Measurements from ENCODE around the gene NUP210.
"Not testable (repeated sequence)": the region's sequence is repeated elsewhere in the genome, so short reads cannot be mapped to it uniquely, and the experiment has no call there.

The NUP210 gene

GRCh38 chr3:13420045-13420830 is at the start of gene NUP210:
Gene NUP210 (minus strand): TSS chr3:13420322. CDS start chr3:13420226, 96 bp downstream.
- peak; percentile 27 for DNase-seq

- no peak for DNase-seq
These were observed 46.7 kb upstream of the NUP210 start for GRCh38 chr3:13466781-13467180.

- no peak for DNase-seq
These were observed 45.2 kb upstream of the NUP210 start for GRCh38 chr3:13465236-13465873.

- no peak for DNase-seq
These were observed 43.7 kb upstream of the NUP210 start for GRCh38 chr3:13463618-13464400.

GRCh38 chr3:13462822-13463221 is 42.7 kb upstream of the NUP210 start:
- no peak for DNase-seq

- DNase-seq = no peak
These were observed 42.1 kb upstream of the NUP210 start for GRCh38 chr3:13462125-13462629.

GRCh38 chr3:13461169-13462124 is 41.3 kb upstream of the NUP210 start:
- DNase-seq = peak; percentile 55

GRCh38 chr3:13460341-13460736 is 40.2 kb upstream of the NUP210 start:
- DNase-seq = no peak

GRCh38 chr3:13459605-13460340 is 39.7 kb upstream of the NUP210 start:
- DNase-seq = no peak

- DNase-seq = no peak
These were observed 37.5 kb upstream of the NUP210 start for GRCh38 chr3:13457593-13457992.

GRCh38 chr3:13455644-13456043 is 35.5 kb upstream of the NUP210 start:
- DNase-seq = no peak

- DNase-seq = peak; percentile 13
These were observed 32.6 kb upstream of the NUP210 start for GRCh38 chr3:13452490-13453335.

- DNase-seq = no peak
These were observed 31.2 kb upstream of the NUP210 start for GRCh38 chr3:13451301-13451673.

GRCh38 chr3:13442882-13443281 is 22.8 kb upstream of the NUP210 start:
- DNase-seq = not testable (repeated sequence)

GRCh38 chr3:13440204-13440817 is 20.2 kb upstream of the NUP210 start:
- no peak for DNase-seq

GRCh38 chr3:13436213-13436612 is 16.1 kb upstream of the NUP210 start:
- not testable (repeated sequence) for DNase-seq

GRCh38 chr3:13433912-13434311 is 13.8 kb upstream of the NUP210 start:
- DNase-seq = no peak

- no peak for DNase-seq
These were observed 12.0 kb upstream of the NUP210 start for GRCh38 chr3:13432093-13432492.

- DNase-seq = not testable (repeated sequence)
These were observed 10.3 kb upstream of the NUP210 start for GRCh38 chr3:13430411-13430875.
